PFSK-1 (cell line): Measurements from ENCODE around the gene GSDMA.

Source experiments
- POLR2AphosphoS5 ChIP-seq: IDR thresholded peaks from 2 replicates; pipeline ENCODE4 v1.6.1; 2012; ENCODE audit warnings: low read depth, mild to moderate bottlenecking, control low read depth, low read length, moderate library complexity
- REST ChIP-seq, 2 experiments: IDR thresholded peaks; 2 replicates each; pipeline versions ENCODE4 v1.6.1 to v1.8.0; 2011 to 2012; ENCODE audit warnings: low read depth in 2 of 2, low read length in 2 of 2, control low read depth in 1 of 2, inconsistent platforms in 1 of 2, mild to moderate bottlenecking in 1 of 2, moderate library complexity in 1 of 2; ENCODE audit not compliant: insufficient read depth in 1 of 2
- SIN3A ChIP-seq: IDR thresholded peaks from 2 replicates; pipeline ENCODE4 v1.6.1; 2012; ENCODE audit warnings: mild to moderate bottlenecking, low read length, moderate library complexity, borderline replicate concordance; ENCODE audit not compliant: insufficient read depth
- TAF1 ChIP-seq: IDR thresholded peaks from 2 replicates; pipeline ENCODE4 v1.6.1; 2012; ENCODE audit warnings: low read length, control low read depth, borderline replicate concordance; ENCODE audit not compliant: insufficient read depth

DNA sequence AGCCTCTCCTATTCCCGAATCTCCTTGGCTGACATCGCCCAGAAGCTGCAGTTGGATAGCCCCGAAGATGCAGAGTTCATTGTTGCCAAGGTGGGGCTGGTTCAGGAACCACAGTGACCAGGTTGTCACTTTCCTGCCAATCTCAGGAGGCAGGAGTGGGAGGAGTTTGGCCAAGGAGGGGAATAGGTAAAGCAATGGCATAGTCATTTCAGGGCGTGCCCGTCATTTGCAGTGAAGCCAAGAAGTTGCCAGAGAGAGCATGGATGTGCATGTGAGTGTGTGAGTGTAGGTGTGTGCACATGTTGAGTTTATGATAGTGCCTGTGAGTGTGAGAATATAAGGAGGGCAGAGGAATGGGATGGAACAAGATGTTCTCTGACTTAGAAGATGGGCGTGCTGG lies 32.6 kb downstream of the GSDMA start:
- no peak for TF ChIP-seq POLR2AphosphoS5
- TF ChIP-seq SIN3A, result no peak
- no peak for TF ChIP-seq REST (IDR thresholded peaks at IDR 0.05; ENCODE audit: insufficient read depth in 1 of 2, low read depth in 2 of 2, low read length in 2 of 2)
- TF ChIP-seq TAF1, result no peak
